ENCODE data around the gene GRB10.

The GRB10 gene

GRCh38 chr7:50803359-50804337 is 21.0 kb upstream of the GRB10 start:
- no peak for DNase-seq (ENCODE audit: low read depth)

GRCh38 chr7:50801907-50802306 is 19.2 kb upstream of the GRB10 start:
- DNase-seq (ENCODE audit: low read depth) = no peak

- DNase-seq (ENCODE audit: low read depth) = no peak
Measured at GRCh38 chr7:50799873-50800272, 17.2 kb upstream of the GRB10 start.

DNA sequence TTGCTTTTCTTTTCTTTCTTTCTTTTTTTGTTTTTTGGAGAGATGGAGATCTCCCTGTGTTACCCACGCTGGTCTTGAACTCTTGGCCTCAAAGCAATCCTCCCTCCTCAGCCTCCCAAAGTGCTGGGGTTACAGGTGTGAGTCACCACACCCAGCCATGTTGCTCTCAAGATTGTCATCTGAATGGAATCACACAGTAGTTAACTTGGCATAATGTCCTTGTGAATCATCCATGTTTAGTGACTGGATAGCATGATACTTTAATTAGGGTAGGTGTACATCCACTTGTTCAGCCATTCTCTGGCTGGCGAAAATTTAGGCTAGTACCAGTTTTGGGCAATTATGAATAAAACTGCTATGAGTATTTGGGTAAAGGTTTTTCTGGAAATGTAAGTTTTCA is 15.4 kb upstream of the GRB10 start:
- DNase-seq (ENCODE audit: low read depth) = no peak

GRCh38 chr7:50795831-50796230 is 13.1 kb upstream of the GRB10 start:
- DNase-seq (ENCODE audit: low read depth) = no peak

DNA sequence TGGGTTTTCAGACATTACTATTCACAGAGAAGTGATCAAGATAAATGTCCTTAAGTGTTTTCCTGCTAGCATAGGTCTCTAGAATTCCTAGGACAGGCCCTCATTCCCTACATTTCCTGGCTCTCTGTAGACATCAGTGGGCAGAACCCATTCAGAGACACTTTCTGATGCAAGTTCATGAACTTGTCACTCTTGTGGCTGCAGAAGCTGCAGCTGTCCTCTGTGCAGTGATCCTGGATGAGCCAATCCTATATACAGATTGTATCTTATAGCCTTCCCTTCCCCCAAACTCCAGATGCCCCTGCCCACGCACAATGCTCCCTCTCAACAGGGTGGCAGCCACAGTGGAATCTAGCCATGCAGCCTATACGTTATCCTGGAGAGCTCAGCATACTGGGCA is 12.6 kb upstream of the GRB10 start:
- no peak for DNase-seq (ENCODE audit: low read depth)

GRCh38 chr7:50793947-50794570 is 11.4 kb upstream of the GRB10 start:
- no peak for DNase-seq (ENCODE audit: low read depth)

GRCh38 chr7:50793120-50793946 is 10.6 kb upstream of the GRB10 start:
- DNase-seq (ENCODE audit: low read depth) = peak; percentile 19

DNA sequence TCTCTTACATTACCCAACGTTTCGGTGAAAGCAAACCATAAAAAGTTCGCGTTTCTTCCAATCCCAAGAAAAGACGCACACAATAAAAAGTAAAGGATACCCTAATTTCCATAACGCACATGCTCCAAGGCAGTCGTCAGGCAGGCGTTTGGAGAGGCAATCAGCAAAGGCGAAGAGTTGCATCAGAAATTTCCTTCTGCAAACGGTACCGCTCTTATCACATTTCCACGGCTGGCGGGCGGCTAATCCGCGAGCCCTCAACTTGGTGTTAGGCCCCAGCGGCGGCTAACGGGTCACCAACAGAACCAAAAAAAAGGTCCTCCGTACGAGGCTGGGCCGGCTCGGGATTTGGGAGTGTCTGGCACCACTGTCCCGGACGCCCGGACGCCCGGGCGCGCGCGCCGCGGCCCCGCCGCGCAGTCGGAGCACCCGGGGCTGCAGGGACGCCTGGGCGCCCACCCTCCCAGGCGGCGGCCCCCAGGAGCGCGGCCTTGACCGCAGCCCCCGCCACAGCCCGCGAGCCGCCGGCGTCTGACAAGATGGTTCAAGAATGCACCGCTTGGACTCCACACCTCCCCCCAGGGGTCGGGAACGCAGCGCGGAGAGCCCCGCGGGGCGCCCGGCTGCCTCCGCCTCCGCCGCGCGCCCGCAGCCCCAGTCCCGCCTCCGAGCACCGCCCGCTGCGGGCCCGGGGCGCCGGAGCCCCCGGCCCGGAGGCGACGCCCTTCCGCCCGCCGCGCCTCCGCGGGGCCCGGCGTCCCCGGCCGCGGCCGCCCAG is 9.8 kb upstream of the GRB10 start:
- DNase-seq (ENCODE audit: low read depth) = no peak

- DNase-seq (ENCODE audit: low read depth) = no peak
Measured at GRCh38 chr7:50791938-50792341, 9.2 kb upstream of the GRB10 start.

DNA sequence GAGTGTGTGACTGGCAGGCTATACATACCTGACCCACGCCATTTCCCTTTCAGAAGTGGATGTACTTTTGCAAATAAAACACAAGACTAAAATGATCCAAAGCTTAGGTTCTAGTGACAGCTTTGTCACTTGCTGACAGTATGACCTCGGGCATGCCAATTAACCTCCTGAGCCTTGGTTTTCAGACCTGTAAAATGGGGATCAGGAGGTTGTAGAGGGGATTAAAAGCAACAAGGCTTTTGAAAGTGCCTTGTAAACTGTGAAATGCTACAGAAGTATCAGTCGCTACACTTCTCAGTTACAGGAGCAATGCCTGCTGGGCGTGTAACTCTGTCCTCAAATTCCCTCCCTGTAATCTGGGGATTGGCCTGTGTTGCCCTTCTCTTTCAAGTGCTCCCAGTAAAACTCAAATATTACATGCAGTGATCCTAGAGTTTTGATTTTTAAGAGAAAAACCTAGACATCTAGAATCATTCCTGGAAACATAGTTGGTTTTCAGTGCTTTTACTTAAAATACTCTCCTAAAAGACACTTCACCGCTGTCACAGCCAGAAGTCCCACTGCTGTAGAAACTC is 8.8 kb upstream of the GRB10 start:
- DNase-seq (ENCODE audit: low read depth) = no peak

GRCh38 chr7:50790381-50790780 is 7.7 kb upstream of the GRB10 start:
- no peak for DNase-seq (ENCODE audit: low read depth)

DNA sequence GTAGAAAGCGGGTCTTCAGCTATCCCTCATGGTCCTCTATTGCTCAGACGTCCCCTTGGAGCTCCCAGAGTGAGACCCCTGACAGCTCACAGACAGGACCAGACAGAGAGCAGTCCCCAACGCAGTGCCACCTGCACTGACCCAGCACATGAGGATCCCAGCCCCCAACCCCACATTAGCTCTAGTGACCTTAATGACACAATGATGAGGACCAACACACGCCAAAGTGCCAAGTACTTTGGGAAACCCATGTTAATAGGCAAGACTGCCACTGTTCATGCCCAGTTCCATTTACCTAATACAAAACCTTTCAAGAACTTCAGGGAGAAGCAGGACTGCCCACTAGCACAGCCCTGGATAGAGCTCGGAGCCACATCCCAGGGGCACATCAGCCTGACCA is 5.7 kb upstream of the GRB10 start:
- DNase-seq (ENCODE audit: low read depth) = no peak

DNA sequence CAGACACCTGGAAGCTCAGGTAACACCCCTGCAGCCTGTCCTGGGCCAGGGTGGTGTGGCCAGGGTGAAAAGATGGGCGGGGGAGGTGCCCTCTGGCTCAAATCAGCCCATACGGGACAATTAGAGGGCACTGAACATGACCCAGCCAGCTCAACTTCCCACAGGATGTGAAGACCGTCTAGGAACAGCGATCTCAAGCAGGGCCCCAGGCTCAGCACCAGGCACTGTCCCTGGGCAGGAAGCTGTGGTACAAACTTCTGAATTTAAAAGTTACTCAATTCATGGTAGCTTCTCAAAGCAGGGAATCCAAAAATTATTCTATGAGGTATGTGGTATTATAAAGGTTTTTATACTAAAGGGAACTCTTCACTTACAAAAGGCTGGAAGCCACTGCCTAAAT is 5.1 kb upstream of the GRB10 start:
- no peak for DNase-seq (ENCODE audit: low read depth)

GRCh38 chr7:50785346-50785745 is 2.6 kb upstream of the GRB10 start:
- DNase-seq (ENCODE audit: low read depth) = no peak

- DNase-seq (ENCODE audit: low read depth) = no peak
Measured at GRCh38 chr7:50783801-50784507, 1.3 kb upstream of the GRB10 start.

DNA sequence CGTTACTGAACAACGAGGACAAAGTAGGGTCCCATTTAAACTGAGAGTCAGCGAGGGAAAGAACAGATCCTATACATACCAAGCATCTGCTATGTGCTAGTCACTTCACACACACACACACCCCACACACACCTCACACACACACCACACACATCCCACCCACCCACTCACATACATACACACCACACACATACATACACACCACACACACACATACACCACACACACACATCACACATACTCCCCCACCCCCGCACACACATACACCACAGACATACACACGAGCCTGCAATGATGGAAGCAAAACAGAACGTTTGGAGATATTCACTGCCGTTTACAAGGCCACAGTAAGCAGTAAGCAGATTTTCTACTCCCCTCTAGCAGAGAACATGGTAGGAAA is 607 bp upstream of the GRB10 start:
- DNase-seq (ENCODE audit: low read depth) = no peak

GRCh38 chr7:50781381-50782293 is 1.1 kb downstream of the GRB10 start:
- DNase-seq (ENCODE audit: low read depth) = no peak

DNA sequence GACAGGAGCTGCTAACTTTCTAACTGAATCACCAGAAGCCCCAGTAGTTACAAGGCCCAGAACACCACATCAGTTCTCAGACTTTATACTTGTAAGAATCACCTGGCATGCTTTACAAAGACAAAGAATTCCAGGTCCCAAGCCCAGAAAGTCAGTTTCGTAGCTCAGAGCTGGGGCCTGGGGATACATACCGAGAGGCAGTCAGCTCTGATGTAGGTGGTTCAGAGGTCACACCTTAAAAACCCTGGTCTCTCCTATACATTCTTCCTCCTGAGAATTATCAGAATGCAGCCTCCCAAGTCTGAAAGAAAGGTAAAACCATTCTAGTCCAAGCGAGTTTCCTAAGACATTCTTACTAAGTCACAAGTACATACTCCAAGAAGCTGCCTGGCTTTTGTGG is 2.3 kb downstream of the GRB10 start:
- no peak for DNase-seq (ENCODE audit: low read depth)

DNA sequence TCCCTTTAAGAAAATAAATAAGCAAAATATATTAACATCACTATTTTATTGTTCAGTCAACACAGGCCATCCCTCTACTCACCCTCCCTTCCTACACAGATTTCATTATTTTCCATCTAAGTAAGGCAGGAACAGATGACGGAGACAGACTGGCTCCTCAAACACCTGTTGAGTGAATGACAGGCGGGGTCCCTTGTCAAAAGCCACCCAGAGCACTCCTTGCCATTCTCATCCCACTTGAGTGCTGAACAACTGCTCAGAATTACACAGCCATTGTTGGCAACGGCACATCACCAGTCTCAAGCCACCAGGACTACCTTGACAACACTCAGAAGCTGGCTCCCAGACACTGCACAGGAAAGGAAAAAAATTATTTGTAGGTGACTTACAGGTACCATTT is 3.3 kb downstream of the GRB10 start:
- DNase-seq (ENCODE audit: low read depth) = no peak

Data from GM04504 (cell line).